Common myeloid progenitor, CD34-positive (primary cell): ENCODE measurements around the gene PAX2.

ENCODE experiments used
- CTCF ChIA-PET: fragments of 350-600 bp; sonication (Branson Sonifier 250); formaldehyde crosslinking; loops from one replicate; lab custom pipeline; 2021; ENCODE audit warnings: antibody characterized with exemption; lab: Charles Lee
- POLR2A ChIA-PET: fragments of 350-600 bp; sonication (Branson Sonifier 250); formaldehyde crosslinking; loops from one replicate; lab custom pipeline; 2021; ENCODE audit warnings: antibody characterized with exemption; lab: Charles Lee
- DNase-seq, 3 donors: peaks; one replicate each; pipeline versions ENCODE4 v3.0.0 to v3.0.0-alpha.2; 2013
- H3K27ac ChIP-seq, 2 experiments: 1 replicate in 1 of 2; 2 replicates in 1 of 2; pipeline ENCODE4 v1.7.0; 2013; ENCODE audit warnings: inconsistent platforms in 2 of 2, low read length in 2 of 2, mild to moderate bottlenecking in 2 of 2, low read depth in 1 of 2, moderate library complexity in 1 of 2; ENCODE audit not compliant: severe bottlenecking in 2 of 2, insufficient read depth in 1 of 2, poor library complexity in 1 of 2
- H3K27me3 ChIP-seq, 5 experiments: replicated peaks in 2 of 5; 1 replicate in 3 of 5; 2 replicates in 2 of 5; pipeline versions ENCODE4 v1.6.1 to v1.7.0; 2013; ENCODE audit warnings: low read length in 4 of 5, mild to moderate bottlenecking in 2 of 5, moderate library complexity in 2 of 5, inconsistent platforms in 1 of 5; ENCODE audit not compliant: insufficient read depth in 5 of 5, control insufficient read depth in 4 of 5
- H3K36me3 ChIP-seq, 4 experiments: 1 replicate in 2 of 4; 2 replicates in 2 of 4; pipeline versions ENCODE4 v1.6.1 to v1.7.0; 2013; ENCODE audit warnings: low read length in 3 of 4, control low read depth in 1 of 4, mild to moderate bottlenecking in 1 of 4; ENCODE audit not compliant: control insufficient read depth in 4 of 4, insufficient read depth in 4 of 4
- H3K4me1 ChIP-seq, 4 experiments: 1 replicate in 3 of 4; 2 replicates in 1 of 4; pipeline versions ENCODE4 v1.6.1 to v1.7.1; 2013; ENCODE audit warnings: low read length in 3 of 4, mild to moderate bottlenecking in 3 of 4, control low read depth in 1 of 4, inconsistent platforms in 1 of 4, moderate library complexity in 1 of 4; ENCODE audit not compliant: control insufficient read depth in 4 of 4, insufficient read depth in 4 of 4; ENCODE audit errors: control extremely low read depth in 1 of 4
- H3K4me3 ChIP-seq, 7 experiments: 1 replicate in 4 of 7; 2 replicates in 3 of 7; pipeline versions ENCODE4 v1.5.1 to v1.7.0; 2013; ENCODE audit warnings: mild to moderate bottlenecking in 7 of 7, low read length in 6 of 7, moderate library complexity in 6 of 7, inconsistent platforms in 2 of 7, low read depth in 2 of 7, control low read depth in 1 of 7; ENCODE audit not compliant: insufficient read depth in 4 of 7, control insufficient read depth in 1 of 7; ENCODE audit errors: extremely low read depth in 1 of 7
- H3K9me3 ChIP-seq, 5 experiments: 1 replicate in 4 of 5; 2 replicates in 1 of 5; pipeline versions ENCODE4 v1.6.1 to v1.7.1; 2013; ENCODE audit warnings: low read length in 4 of 5, mild to moderate bottlenecking in 2 of 5, inconsistent platforms in 1 of 5, low read depth in 1 of 5, moderate library complexity in 1 of 5; ENCODE audit not compliant: control insufficient read depth in 4 of 5, insufficient read depth in 2 of 5; ENCODE audit errors: control extremely low read depth in 1 of 5
- WGBS: methylation state at CpG from one replicate; pipeline ENCODE4 v1.1.5; 2013; ENCODE audit not compliant: insufficient coverage; 5-methylcytosine and 5-hydroxymethylcytosine counted together

Gene PAX2

DNA sequence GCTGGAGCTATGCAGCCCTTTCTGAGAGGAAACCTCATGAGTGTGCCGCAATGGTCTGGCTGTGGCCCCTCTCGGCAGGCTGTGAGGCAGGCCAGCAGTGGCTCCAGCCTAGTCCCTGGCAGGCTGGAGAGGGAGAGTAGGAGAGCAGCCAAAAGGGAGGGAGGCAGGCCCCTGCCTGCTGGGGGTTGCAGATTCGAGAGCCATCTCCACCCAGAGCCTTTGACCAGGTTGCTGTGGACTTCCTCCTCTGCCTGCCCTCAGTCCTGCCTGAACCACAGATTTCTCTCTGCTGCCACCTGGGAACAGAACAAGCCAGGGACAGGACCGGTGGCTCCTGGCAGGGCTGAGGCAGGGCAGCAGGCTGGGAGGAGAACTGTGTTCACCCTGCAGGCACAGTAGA is 13.9 kb downstream of the PAX2 start:
- CTCF ChIA-PET: interaction anchor here (0.8 to 1.1 kb wide), 3 partner anchors 10 to 197 kb away, joined by 3 to 4 read pairs (median 3); no protein-coding TSS in a partner anchor
- WGBS: 75% methylated on average over 2 of the region's 4 CpGs
- H3K27me3 ChIP-seq: peaks cover 17 to 91% (median 51%) of the 10 kb centered on the region in 5 experiments
- no peaks in the 10 kb centered on the region for H3K36me3 ChIP-seq
- H3K4me1 ChIP-seq: no peaks in the 10 kb centered on the region
- H3K4me3 ChIP-seq: no peak overlapping the region
- H3K27ac ChIP-seq: no peak overlapping the region
- DNase-seq: no peak
- no peaks in the 10 kb centered on the region for H3K9me3 ChIP-seq
- POLR2A ChIA-PET: no interaction called here

DNA sequence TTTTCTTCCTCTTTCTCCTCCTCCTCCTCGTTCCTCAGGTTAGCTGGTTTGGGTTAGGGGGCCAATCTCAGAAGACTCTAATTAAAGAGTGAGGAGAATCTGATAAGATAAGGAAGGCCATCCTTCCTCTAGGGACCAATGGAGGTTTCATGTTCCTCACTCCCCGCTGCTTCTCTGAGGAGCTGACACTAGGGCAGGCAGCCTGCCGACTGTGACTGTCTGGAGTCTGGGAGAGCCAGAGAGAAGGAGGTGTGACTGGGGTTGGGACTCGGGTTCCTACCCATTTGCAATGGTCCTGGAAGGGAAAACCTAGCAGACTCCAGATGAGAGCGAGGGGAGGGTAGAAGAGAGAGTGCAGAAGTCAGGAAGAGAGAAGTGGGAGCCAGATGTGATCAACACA is 15.3 kb downstream of the PAX2 start:
- ChIA-PET CTCF (interaction anchor here (0.6 to 0.9 kb wide), 2 partner anchors 17 to 363 kb away, joined by 3 read pairs; no protein-coding TSS in a partner anchor), POLR2A (no interaction called here)
- WGBS: 58% methylated on average over 3 of the region's 5 CpGs
- Histone ChIP-seq H3K36me3 (no peaks in the 10 kb centered on the region), H3K27me3 (peaks cover 14 to 91% (median 51%) of the 10 kb centered on the region in 5 experiments), H3K4me1 (no peaks in the 10 kb centered on the region), H3K27ac (no peak overlapping the region), H3K9me3 (no peaks in the 10 kb centered on the region), H3K4me3 (no peak overlapping the region)
- no peak for DNase-seq

DNA sequence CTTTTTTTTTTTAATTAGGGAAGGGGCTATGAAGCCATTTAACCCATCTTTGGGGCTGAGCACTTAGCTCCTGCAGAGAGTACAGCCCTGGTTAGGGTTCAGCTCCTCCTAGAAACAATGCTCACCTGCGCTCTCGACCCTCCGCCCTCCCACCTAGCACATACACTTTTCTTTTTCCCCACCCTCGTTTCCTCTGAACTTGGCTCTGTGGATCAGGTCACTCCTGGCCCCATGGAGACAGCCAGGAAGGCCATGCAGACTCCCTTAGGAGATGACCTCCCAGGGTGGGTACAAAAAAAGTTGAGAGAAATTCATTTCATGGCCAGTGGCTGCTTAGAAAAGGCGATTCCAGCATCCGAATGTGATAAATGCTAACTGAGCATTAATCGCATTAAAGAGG is 15.8 kb downstream of the PAX2 start:
- Histone ChIP-seq H3K36me3 (no peaks in the 10 kb centered on the region), H3K4me3 (no peak overlapping the region), H3K9me3 (no peaks in the 10 kb centered on the region), H3K27me3 (peaks cover 15 to 91% (median 50%) of the 10 kb centered on the region in 5 experiments), H3K27ac (no peak overlapping the region), H3K4me1 (no peaks in the 10 kb centered on the region)
- DNase-seq: no peak
- CTCF ChIA-PET: interaction anchor here (0.9 kb wide), 1 partner anchor 18 kb away, joined by 3 read pairs; no protein-coding TSS in a partner anchor
- WGBS: 100% methylated on average over 2 of the region's 7 CpGs
- POLR2A ChIA-PET: no interaction called here

DNA sequence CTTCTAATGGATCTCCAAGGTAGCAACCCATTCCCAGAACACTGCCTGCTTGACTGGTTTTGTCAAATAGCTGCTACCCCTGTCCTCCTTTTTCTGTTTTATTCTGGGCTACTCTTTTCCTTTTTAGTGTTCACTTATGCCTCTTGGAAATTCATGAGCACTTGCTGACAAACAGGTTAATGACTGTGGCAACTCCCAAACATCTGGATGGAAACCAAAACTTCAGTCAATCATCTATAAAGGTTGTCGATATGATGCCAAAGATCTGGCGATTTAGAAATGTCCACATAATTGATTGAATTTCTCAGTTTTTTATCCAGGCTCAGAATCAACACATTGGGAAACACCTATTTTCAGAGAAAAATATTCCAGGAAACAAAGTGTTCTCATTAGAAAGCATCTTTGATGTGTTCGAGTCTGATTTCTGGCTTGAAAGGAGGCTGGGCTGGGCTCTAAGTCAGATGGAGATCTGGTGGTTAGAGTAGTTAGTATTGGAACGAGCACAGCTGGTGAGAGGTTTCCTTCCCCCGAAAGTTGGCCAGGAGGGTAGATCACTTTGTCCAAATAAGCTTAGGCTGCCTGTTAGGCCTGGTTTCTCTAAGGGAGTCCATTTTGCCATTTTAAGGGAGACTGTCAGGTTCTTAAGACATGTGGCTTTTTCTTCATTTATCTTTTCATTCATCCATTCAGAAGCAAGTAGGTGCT is 17.8 kb downstream of the PAX2 start:
- ChIA-PET CTCF (interaction anchor here (0.7 to 1.4 kb wide), 4 partner anchors 11 to 200 kb away, joined by 3 to 4 read pairs (median 3); no protein-coding TSS in a partner anchor), POLR2A (no interaction called here)
- Histone ChIP-seq H3K27ac (no peak overlapping the region), H3K27me3 (peaks cover 8 to 93% (median 52%) of the 10 kb centered on the region in 5 experiments), H3K36me3 (no peaks in the 10 kb centered on the region), H3K4me3 (no peak overlapping the region), H3K9me3 (no peaks in the 10 kb centered on the region), H3K4me1 (no peaks in the 10 kb centered on the region)
- DNase-seq: no peak
- 80% methylated on average over 1 of the region's 5 CpGs for WGBS

DNA sequence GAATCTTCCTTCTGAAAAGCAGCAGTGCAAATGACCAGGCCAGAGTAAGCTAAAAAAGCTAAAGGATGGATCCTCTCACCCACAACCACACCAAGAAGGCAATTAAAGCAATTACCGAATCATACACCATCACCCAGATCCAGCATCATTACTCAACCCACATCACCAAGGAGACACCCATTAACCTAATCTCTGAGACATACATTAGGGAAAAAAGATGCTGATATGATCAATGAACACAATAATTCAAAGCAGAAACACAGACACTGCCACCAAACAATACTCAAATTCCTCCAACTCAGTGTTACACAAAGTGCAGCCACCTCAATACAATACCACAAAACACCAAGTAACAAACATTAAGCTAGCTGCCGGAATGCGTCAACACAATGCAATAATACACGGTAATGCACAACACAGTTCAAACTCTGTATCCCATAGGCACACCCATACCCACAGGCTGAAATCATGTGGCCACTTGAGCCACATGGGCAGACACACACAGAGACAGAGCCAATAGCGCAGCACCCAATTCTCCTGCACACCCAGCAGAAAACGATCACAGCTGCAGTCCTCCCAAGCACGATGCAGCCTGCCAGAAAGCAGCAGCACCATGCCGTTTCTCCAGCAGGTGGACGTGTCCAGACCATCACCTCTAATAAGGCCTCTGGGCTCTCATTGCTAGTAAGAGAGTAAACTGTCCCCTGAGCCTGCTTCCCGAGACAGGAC is 21.5 kb downstream of the PAX2 start:
- CTCF ChIA-PET: interaction anchor here (0.6 to 0.8 kb wide), 2 partner anchors 48 to 99 kb away, joined by 3 read pairs; no protein-coding TSS in a partner anchor
- Histone ChIP-seq H3K27ac (no peak overlapping the region), H3K27me3 (peaks cover 8 to 78% (median 37%) of the 10 kb centered on the region in 5 experiments), H3K4me3 (no peak overlapping the region), H3K36me3 (no peaks in the 10 kb centered on the region), H3K9me3 (peaks cover 0 to 3% (median 0%) of the 10 kb centered on the region in 5 experiments), H3K4me1 (no peaks in the 10 kb centered on the region)
- WGBS: 80% methylated on average over 5 of the region's 10 CpGs
- POLR2A ChIA-PET: no interaction called here
- DNase-seq: no peak

DNA sequence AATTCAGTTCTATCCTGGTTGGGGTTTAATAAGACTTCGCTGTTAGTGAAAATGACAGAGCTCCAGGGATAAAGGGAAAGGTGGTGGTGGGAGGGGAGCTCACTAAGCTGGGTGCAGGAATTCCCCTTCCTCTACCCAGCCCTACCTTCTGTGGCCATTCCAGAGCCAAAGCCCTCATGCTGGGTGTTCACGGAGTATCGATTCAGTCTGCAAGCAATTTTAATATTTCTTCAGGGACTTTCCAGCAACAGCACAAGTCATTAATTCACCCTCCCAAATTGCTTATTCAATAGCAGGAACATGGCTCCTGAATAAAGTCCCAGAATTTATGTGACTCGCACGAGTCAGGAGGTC is 22.0 kb downstream of the PAX2 start:
- Histone ChIP-seq H3K27me3 (peaks cover 8 to 78% (median 36%) of the 10 kb centered on the region in 5 experiments), H3K27ac (no peak overlapping the region), H3K4me3 (no peak overlapping the region), H3K9me3 (peaks cover 0 to 3% (median 0%) of the 10 kb centered on the region in 5 experiments), H3K4me1 (no peaks in the 10 kb centered on the region), H3K36me3 (no peaks in the 10 kb centered on the region)
- no peak for DNase-seq
- 93% methylated on average over 2 of the region's 5 CpGs for WGBS
- ChIA-PET CTCF (interaction anchor here (0.6 kb wide), 1 partner anchor 100 kb away, joined by 3 read pairs; no protein-coding TSS in a partner anchor), POLR2A (no interaction called here)
